OCI-M2 (cell line): ENCODE results near the gene CYP2F1.
"Not testable (repeated sequence)": the region's sequence is repeated elsewhere in the genome, so short reads cannot be mapped to it uniquely, and the experiment has no call there.

Experiments used
- DNase-seq: peaks from one replicate; lab custom pipeline; 2025; ENCODE audit not compliant: unreplicated experiment; lab: John Stamatoyannopoulos, UW

The CYP2F1 gene, protein sequence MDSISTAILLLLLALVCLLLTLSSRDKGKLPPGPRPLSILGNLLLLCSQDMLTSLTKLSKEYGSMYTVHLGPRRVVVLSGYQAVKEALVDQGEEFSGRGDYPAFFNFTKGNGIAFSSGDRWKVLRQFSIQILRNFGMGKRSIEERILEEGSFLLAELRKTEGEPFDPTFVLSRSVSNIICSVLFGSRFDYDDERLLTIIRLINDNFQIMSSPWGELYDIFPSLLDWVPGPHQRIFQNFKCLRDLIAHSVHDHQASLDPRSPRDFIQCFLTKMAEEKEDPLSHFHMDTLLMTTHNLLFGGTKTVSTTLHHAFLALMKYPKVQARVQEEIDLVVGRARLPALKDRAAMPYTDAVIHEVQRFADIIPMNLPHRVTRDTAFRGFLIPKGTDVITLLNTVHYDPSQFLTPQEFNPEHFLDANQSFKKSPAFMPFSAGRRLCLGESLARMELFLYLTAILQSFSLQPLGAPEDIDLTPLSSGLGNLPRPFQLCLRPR

DNA sequence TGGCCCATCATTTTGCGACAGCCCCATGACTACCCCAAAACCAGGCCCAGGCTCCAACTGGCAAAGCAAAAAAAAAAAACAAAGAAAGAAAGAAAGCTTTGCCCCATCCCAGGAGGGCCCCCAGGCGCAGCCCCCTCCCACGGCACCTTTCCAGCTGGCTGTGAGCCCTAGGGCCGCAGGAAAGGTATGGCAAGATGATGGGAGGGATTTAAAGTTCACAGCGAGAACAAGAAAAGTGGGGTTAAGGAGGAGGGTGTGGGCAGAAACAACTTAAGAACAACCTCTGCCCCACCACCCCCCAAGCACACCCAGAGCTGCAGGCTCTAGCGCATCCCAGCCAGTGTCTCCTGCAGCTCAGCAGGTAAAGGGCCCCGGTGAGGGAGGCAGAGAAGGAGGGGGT is at the start of gene CYP2F1:
CYP2F1 (plus strand) TSS at position 301 of the 400 bp plus-strand sequence. CDS start 1,757 bp downstream, outside the sequence.
- DNase-seq = no peak

DNA sequence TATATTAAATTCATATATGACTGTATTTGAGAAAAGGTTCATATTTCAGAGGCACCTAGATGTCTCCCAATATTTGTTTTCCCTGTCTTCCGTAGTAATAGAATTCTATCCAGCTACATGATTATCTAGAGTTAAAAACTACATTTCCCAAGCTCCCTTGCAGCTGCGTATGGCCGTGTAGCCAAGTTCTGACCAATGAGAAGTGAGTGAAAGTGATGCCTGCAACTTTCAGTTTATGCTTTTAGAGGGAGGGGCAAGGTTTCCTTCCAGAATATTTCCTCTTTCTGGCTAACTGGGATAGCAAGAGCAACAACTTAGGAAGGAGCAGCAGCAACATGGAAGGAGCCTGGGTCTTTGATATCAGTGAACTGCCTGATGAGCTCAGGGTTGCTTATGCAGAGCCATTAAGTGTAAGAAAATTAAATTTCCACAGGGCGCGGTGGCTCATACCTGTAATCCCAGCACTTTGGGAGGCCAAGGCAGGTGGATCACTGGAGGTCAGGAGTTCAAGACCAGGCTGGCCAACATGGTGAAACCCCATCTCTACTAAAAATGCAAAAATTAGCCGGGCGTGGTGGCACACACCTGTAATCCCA is 49.2 kb upstream of the CYP2F1 start:
- no peak for DNase-seq

DNA sequence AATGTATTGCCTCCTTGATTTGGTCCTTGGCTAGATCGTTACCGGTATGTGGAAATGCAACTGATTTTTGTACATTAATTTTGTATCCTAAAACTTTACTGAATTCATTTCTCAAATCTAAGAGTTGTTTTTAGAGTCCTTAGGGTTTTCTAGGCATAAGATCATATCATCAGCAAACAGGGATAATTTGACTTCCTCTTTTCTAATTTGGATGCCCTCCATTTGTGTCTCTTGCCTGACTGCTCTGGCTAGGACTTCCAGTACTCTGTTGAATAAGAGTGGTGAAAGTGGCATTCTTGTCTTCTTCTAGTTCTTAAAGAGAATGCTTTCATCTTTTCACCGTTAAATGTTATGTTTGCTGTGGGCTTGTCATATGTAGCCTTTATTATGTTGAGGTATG is 37.9 kb upstream of the CYP2F1 start:
- no peak for DNase-seq

DNA sequence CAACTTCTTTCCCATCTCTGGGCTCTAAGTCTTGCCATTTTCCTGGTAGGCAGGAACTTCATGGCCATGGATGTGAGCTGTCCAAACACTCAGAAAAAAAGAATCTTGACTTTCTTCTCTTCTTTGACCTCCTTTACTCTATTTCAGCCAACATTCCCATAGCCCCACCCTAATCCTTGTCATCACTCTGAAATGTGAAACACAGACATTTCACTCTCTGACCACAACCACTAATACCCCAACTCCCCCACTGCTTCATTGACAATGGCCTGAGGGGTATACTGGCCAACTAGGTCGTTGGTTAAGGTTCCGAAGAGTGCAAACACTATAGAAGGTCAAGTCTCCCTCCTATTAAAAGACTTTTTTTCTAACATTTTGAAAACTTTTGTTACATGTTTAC is 30.7 kb upstream of the CYP2F1 start:
- no peak for DNase-seq

DNA sequence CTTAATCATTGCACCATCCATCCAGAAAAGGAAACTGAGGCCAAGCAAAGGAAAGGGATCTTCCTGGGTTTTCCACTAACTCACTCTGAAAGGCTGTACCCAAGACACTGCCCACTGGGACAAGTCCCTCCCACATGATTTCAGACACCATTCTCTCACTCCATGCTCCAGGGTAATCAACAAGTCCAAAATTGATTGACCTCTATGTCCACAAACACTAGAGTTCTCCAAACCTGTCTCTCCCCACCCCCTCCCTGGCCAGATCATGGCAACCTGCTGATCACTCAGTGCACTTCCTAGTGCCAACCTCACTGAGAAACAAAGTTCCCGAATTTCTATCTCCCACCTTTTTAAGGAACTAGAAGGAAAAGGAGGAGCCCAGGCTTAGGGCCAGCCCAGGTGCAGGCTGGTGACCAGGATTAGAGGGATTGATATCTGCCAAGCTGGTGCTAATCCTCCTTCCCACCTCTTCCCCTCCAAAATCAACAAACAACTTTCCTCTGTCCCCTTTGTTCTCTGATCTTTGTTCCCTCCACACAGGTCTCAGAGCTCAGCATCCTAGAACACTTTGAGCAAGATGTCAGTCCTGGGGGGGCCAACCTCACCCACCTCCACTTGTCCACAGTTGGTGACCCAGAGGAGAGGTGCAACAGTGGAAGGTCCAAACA is 28.4 kb upstream of the CYP2F1 start:
- DNase-seq = no peak

DNA sequence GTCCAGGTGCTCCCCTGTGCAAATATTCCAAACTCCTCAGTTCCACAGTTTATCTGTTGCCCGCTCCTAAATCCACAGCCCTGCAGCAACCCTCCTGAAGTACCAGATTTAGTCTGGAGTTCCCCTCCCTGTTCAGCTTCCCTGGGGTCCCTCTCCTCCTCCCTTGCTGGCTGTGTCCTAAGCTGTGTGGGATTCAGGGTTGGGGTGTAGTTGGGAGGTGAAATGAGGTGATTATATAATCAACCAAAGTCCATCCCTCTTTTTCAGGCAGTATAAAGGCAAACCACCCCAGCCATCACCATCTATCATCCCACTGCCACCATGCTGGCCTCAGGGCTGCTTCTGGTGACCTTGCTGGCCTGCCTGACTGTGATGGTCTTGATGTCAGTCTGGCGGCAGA is 26.1 kb upstream of the CYP2F1 start, which contains the start of gene CYP2A13:
CYP2A13 (plus strand) TSS at position 301 of the 400 bp plus-strand sequence; CDS start at position 322, 21 bp downstream.
- no peak for DNase-seq

DNA sequence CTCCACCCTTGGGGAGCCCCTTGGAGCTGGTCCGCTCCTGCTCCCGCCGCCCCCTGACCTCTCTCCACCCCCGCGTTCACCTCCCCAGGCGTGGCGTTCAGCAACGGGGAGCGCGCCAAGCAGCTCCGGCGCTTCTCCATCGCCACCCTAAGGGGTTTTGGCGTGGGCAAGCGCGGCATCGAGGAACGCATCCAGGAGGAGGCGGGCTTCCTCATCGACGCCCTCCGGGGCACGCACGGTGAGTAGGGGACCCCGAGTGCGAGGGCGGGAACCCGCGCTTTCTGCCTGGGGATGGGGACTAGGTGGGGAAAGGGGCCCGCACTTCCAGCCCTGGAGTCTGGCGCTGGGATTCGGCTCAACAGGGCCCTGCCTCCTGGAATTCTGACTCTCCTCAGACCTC is 24.3 kb upstream of the CYP2F1 start:
- no peak for DNase-seq

DNA sequence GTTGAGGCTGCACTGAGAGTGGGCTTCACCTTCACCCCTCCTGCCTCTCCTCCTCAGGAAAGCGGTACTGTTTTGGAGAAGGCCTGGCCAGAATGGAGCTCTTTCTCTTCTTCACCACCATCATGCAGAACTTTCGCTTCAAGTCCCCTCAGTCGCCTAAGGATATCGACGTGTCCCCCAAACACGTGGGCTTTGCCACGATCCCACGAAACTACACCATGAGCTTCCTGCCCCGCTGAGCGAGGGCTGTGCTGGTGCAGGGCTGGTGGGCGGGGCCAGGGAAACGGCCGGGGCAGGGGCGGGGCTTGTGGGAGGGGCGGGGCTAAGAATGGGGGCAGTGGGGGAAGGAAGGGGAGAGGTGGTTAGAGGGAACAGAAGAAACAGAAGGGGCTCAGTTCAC is 18.5 kb upstream of the CYP2F1 start:
- DNase-seq = no peak

DNA sequence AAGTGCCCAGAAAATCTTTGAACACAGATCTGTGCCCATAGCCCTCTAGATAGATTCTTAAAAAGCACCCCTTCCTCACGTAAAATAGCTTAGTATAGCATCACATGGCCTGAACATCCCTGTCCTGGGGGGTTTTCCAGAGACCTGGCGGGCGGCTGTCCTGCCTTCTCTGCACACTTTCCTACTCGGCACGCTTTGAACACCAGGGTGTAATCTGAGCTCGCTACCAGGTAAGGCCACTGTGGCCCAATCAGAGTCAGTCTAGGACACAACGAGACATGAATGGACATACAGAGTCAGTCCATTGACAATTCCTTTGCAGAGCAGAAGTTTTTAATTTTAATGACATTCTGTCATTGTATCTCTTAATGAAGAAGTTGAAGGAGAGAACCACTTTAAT is 17.9 kb upstream of the CYP2F1 start:
- no peak for DNase-seq

DNA sequence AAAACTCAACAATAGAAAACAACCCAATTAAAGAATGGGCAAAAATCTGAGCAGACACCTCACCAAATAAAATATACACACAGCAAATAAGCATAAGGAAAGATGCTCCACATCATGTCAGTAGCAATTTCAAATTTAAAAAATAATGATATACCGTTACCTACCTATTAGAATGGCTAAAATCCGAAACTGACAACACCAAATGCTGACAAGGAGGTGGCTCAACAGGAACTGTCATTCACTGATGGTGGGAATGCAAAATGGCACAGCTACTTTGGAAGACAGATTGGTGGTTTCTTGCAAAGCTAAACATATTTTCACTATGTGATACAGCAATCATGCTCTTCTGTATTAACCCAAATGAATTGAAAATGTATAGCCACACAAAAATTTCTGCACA is 16.9 kb upstream of the CYP2F1 start:
- DNase-seq = no peak

DNA sequence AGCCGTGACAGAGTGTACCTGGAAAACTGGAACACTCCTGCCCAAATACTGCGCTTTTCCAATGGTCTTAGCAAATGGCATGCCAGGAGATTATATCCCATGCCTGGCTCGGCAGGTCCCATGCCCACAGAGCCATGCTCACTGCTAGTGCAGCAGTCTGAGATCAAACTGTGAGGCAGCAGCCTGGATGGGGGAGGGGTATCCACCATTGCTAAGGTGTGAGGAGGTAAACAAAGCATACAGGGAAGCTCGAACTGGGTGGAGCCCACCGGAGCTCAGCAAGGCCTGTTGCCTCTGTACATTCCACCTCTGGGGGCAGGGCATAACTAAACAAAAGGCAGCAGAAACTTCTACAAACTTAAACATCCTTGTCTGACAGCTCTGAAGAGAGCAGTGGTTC is 15.5 kb upstream of the CYP2F1 start:
- no peak for DNase-seq

DNA sequence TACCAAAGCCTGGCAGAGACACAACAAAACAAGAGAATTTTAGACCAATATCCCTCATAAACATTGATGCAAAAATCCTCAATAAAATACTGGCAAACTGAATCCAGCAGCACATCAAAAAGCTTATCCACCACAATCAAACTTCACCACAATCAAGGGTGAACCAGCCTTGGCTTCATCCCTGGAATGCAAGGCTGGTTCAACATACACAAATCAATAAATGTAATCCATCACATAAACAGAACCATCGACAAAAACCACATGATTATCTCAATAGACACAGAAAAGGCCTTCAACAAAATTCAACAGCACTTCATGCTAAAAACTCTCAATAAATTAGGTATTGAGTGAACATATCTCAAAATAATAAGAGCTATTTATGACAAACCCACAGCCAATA is 12.0 kb upstream of the CYP2F1 start:
- not testable (repeated sequence) for DNase-seq

DNA sequence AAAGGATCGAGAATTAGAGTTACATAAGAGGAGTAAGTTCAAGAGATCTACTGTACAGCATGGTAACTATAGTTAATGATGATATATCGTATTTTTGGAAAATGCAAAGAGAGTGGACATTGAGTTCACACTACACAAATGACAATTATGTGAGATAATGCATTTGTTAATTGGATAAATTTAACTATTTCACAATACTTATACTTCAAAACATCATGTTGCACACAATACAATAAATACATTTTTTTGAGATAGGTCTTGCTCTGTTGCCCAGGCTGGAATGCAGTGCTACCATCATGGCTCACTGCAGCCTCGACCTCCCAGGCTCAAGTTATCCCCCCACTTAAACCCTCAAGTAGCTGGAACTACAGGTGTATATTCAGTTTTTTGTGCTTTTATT is 8.1 kb upstream of the CYP2F1 start:
- no peak for DNase-seq

DNA sequence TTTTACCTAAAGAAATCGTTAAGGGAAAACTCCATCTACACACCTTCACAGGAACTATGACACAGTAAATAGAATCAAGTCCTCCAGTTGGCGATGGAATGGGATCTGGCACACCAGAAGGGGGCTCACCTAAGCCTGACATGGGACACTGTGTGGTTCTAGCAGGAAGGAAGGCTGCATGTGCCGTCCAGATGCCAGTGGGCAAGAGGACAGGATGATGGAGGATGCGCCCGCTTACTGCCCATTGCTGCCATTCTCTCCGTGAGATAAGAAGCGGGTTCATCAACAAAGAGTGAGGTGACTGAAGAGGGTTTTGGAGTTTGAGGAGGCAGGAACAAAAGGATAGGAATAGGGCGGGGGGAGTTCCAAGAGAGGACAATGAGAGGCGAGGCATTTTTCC is 2.9 kb upstream of the CYP2F1 start:
- no peak for DNase-seq

DNA sequence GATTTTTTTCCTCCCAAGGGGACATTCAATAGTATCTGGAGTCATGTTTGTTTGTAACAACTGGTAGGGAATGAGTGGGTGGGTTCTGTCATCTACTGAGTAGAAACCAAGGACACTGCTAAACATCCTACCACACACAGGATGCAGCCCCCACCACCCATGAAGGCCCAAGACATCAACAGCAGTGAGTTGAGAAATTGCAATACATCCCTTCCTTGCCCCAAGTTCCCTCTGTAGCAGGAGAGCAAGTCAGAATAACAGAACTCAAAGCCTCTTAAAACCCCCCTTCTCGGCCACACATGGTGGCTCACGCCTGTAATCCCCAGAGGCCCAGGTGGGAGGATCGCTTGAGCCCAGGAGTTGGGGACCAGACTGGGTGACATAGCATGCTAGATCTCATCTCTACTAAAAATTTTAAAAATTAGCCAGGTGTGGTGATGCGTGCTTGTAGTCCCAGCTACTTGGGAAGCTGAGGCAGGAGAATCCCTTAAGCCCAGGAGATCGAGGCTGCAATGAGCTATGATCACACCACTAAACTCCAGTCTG is 2.4 kb upstream of the CYP2F1 start:
- no peak for DNase-seq

DNA sequence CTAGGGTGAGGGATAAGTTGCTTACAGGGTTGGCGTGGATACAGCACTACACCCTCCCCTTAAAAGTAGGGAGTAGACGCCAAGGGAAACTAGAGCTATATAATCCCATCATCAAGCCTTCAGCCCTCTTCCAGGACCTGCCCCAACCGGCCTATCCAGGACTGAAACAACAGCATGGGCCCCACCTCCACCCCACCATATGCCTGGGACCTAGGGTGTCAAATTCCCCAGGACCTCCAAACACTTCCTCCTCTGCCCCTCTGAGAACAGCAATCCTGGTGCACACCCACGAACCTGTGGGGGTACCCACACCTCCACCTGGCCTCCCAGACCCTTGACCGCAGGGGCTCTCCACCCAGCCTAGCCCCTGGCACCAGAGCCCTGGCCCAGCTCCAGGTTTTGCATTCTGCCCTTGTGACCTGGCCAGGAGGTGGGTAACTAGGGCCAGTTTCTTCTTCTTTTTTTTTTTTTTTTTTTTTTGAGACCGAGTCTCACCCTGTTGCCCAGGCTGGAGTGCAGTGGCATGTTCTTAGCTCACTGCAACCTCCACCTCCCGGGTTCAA is 1.4 kb upstream of the CYP2F1 start:
- DNase-seq = no peak

DNA sequence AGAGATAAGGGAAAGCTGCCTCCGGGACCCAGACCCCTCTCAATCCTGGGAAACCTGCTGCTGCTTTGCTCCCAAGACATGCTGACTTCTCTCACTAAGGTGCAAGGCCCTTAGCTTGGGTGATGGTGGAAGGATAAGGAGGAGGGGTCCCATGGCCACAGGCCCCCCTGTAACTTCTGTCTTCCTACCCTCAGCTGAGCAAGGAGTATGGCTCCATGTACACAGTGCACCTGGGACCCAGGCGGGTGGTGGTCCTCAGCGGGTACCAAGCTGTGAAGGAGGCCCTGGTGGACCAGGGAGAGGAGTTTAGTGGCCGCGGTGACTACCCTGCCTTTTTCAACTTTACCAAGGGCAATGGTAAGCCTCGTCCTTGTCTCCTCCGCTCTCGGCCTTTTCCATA is 2.0 kb downstream of the CYP2F1 start:
- DNase-seq = no peak

DNA sequence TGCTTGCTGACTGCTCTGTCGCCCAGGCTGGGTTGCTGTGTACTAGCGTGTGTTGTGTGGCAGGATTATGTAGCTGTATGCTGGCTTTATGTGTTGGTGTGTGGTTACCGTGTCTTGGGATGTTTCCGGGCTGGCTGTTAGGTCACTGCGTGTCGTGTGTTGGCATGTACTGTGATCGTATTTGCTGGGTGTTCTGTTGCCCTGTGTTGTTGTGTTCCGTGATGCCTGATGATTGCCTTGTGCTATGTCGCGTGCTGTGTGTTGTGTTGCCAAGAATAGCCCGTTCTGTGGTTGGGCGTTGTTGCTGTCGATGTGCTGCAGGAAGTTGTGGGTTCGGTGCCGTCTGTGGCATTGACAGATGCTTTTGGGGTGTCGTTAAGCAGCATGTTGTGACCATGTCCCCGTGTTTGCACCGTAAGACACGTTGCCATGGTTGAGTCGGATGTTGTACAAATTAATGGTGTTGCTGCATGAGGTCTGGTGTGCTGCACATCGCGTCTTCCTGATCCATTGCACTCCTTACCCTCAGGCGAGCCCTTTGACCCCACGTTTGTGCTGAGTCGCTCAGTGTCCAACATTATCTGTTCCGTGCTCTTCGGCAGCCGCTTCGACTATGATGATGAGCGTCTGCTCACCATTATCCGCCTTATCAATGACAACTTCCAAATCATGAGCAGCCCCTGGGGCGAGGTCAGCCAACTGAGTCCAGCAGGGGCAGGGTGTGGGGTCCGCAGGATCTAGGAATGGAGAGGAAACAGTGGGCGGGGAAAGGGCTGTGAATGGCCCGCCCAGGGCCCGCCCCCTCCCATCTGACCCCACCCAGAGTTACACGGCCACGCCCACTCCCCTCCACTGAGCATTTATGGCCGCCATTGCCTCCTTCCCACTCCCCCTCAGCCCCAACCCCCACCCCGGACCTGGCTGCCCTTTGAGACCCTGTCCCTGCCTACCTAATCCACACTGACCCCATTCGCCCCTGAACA is 7.0 kb downstream of the CYP2F1 start:
- not testable (repeated sequence) for DNase-seq

DNA sequence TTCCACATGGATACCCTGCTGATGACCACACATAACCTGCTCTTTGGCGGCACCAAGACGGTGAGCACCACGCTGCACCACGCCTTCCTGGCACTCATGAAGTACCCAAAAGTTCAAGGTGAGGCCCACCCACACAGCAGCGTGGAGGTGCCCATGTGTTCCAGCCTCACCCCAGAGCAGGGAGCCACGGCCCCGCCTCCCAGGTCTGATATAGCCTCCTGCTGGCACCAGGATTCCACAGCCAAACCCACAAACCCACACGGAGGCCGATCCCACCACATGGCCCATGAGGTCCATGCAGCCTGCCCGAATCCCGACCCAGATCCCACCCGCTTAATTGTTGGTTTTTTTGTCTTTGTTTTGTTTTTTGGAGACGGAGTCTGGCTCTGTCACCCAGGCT is 8.6 kb downstream of the CYP2F1 start:
- not testable (repeated sequence) for DNase-seq

DNA sequence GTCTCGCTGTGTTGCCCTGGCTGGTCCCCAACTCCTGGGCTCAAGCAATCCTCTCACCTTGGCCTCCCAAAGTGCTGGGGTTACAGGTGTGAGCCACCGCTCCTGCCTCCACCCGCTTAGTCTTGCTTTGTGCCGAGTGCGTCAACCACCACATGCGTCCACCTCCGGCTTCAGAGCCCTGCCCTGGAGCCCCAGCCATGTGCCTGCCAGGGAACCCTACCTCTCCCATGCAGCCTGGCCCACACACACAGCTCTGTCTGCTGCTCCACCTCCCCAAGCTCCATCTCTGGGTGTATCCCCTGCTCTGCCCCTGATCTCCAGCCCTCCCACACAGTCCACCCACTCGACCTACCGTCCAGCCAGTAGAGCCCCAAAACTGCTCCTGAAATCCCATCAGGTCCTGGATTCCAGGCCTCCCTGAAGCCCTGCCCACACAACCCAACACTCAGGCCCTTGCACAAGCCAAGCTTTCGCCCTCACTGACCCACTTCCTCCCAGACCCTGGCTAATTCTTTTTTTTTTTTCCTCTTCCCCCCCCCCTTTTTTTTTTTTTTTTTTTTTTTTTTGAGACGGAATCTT is 9.6 kb downstream of the CYP2F1 start:
- DNase-seq = no peak
